Measurements from ENCODE around the gene LMX1B.
A peak's percentile ranks its signal among the peaks of the same experiment; 100 is the strongest.
"Not testable (repeated sequence)": the region's sequence is repeated elsewhere in the genome, so short reads cannot be mapped to it uniquely, and the experiment has no call there.

Gene LMX1B

GRCh38 chr9:126722252-126722921 lies 108.7 kb downstream of the LMX1B start:
- DNase-seq: peak; percentile 88

- DNase-seq: peak; percentile 71
Observed at GRCh38 chr9:126722922-126723806, 109.4 kb downstream of the LMX1B start.

GRCh38 chr9:126723807-126724172 lies 110.1 kb downstream of the LMX1B start:
- no peak for DNase-seq

GRCh38 chr9:126724226-126724625 lies 110.5 kb downstream of the LMX1B start:
- DNase-seq: no peak

GRCh38 chr9:126725485-126725884 lies 111.8 kb downstream of the LMX1B start:
- DNase-seq: not testable (repeated sequence)

- DNase-seq: not testable (repeated sequence)
Observed at GRCh38 chr9:126728210-126728609, 114.5 kb downstream of the LMX1B start.

- not testable (repeated sequence) for DNase-seq
Observed at GRCh38 chr9:126730592-126730991, 116.9 kb downstream of the LMX1B start.

- no peak for DNase-seq
Observed at GRCh38 chr9:126733005-126733404, 119.3 kb downstream of the LMX1B start.

- no peak for DNase-seq
Observed at GRCh38 chr9:126734877-126735276, 121.1 kb downstream of the LMX1B start.

GRCh38 chr9:126735482-126735881 lies 121.8 kb downstream of the LMX1B start:
- no peak for DNase-seq

- no peak for DNase-seq
Observed at GRCh38 chr9:126738553-126738952, 124.8 kb downstream of the LMX1B start.

- no peak for DNase-seq
Observed at GRCh38 chr9:126743041-126743440, 129.3 kb downstream of the LMX1B start.

GRCh38 chr9:126745574-126746411 lies 132.1 kb downstream of the LMX1B start:
- DNase-seq: no peak
